Measurements from ENCODE around the gene CDC14A. TPM values are rescaled to one million over a fixed set of nuclear protein-coding genes. Genes with fewer than 3 reads are reported as not detected.

Gene CDC14A
- total RNA-seq, 1 donor from 2014 or later: 2.3 TPM

DNA sequence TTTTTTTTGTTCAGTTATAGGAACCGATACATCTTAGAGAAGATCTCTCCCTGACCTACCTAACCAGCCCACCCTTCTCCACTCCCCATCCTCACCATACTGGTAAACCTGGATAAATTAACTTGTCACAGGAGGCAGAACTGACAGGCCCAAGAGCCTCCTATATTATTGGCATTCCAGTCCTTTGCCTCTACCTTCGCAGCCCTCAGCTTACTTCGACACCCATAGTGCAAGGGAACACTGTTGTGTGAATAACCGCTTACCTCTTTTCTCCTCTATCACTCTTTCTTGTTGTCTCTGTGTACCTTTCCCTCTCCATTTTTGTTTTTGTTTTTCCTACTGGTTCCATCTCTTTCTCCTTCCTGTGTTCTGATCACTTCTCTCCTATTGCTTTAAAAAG lies 58.7 kb downstream of the CDC14A start:
- Mint-ChIP-seq H3K36me3 (ENCODE audit: low read depth) (no peaks in the 10 kb centered on the region), H3K9me3 (ENCODE audit: low read depth) (no peaks in the 10 kb centered on the region), H3K4me1 (ENCODE audit: low read depth) (peaks cover 8% of the 10 kb centered on the region), H3K27me3 (ENCODE audit: low read depth) (no peaks in the 10 kb centered on the region), H3K4me3 (ENCODE audit: unreplicated experiment) (no peak overlapping the region), H3K27ac (ENCODE audit: unreplicated experiment) (peak overlapping the region; percentile 13)
- no peak for DNase-seq (ENCODE audit: low spot score)
- TF ChIP-seq, protein P1, sequence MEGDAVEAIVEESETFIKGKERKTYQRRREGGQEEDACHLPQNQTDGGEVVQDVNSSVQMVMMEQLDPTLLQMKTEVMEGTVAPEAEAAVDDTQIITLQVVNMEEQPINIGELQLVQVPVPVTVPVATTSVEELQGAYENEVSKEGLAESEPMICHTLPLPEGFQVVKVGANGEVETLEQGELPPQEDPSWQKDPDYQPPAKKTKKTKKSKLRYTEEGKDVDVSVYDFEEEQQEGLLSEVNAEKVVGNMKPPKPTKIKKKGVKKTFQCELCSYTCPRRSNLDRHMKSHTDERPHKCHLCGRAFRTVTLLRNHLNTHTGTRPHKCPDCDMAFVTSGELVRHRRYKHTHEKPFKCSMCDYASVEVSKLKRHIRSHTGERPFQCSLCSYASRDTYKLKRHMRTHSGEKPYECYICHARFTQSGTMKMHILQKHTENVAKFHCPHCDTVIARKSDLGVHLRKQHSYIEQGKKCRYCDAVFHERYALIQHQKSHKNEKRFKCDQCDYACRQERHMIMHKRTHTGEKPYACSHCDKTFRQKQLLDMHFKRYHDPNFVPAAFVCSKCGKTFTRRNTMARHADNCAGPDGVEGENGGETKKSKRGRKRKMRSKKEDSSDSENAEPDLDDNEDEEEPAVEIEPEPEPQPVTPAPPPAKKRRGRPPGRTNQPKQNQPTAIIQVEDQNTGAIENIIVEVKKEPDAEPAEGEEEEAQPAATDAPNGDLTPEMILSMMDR (IDR thresholded peaks at IDR 0.05): no peak

DNA sequence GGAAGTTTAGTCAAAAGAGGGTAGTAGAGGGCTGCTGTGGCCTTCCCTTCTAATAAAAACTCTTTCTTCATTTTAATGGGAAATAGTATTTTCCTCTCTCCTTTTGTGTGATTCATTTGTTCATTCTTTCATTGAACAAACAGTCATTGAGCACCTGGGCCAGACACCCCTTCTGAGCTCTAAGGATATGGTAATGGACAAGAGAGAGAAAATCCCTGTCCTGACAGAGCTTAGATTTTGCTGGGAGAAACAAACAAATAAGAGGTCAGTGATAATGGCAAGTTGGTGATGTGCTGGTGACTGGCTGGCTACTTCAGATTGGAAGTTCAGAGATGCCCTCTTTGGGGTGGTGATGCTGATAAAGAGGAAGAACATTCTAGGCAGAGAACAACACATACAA lies 59.3 kb downstream of the CDC14A start:
- Mint-ChIP-seq H3K36me3 (ENCODE audit: low read depth) (no peaks in the 10 kb centered on the region), H3K9me3 (ENCODE audit: low read depth) (no peaks in the 10 kb centered on the region), H3K27ac (ENCODE audit: unreplicated experiment) (no peak overlapping the region), H3K4me1 (ENCODE audit: low read depth) (peaks cover 8% of the 10 kb centered on the region), H3K27me3 (ENCODE audit: low read depth) (no peaks in the 10 kb centered on the region), H3K4me3 (ENCODE audit: unreplicated experiment) (no peak overlapping the region)
- TF ChIP-seq, protein P1 (IDR thresholded peaks at IDR 0.05): no peak
- no peak for DNase-seq (ENCODE audit: low spot score)

GRCh38 chr1:100413035-100413434 lies 60.7 kb downstream of the CDC14A start:
- Mint-ChIP-seq H3K36me3 (ENCODE audit: low read depth) (no peaks in the 10 kb centered on the region), H3K9me3 (ENCODE audit: low read depth) (no peaks in the 10 kb centered on the region), H3K4me1 (ENCODE audit: low read depth) (peaks cover 8% of the 10 kb centered on the region), H3K27me3 (ENCODE audit: low read depth) (no peaks in the 10 kb centered on the region), H3K4me3 (ENCODE audit: unreplicated experiment) (no peak overlapping the region), H3K27ac (ENCODE audit: unreplicated experiment) (no peak overlapping the region)
- no peak for DNase-seq (ENCODE audit: low spot score)
- TF ChIP-seq, protein P1 (IDR thresholded peaks at IDR 0.05): no peak

DNA sequence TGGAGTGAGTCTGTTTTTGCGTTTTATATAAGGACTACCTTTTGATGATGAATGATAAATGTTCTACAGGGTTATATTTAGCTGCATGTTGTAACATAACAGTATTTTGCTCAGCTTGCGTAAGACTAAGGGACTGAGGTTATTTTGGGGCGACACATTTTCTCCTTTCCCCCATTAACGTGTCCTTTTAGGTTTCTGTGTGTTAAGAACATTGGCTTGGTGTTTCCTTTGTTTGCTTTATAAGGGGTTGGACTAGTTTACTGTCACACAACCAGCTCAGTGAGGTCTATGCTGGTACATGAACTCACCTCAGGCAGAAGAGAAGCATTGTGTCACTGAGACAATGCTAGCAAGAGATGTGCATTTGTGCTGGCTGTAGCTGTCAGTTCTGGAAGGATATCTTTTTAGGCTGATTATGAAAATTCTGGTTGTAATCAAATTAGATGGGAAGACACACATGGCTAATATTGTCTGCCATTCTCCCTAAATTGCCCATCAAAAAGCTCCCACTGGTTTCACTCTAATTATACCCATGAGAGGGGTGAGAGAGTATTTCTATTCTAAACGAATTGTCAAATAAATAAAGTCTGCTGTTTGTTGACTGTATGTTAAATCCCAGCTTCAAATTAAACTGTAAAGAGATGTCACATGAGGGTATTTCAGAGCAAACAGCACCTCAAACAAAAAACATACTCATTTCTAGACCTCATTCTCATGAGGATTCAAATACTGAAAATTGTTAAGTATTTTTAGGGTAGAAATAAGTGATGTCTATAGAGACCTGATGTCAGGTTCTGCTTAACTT lies 62.6 kb downstream of the CDC14A start:
- H3K27me3 Mint-ChIP-seq (ENCODE audit: low read depth): no peaks in the 10 kb centered on the region
- H3K27ac Mint-ChIP-seq (ENCODE audit: unreplicated experiment): no peak overlapping the region
- H3K4me1 Mint-ChIP-seq (ENCODE audit: low read depth): peaks cover 8% of the 10 kb centered on the region
- DNase-seq (ENCODE audit: low spot score): no peak
- TF ChIP-seq, protein P1 (IDR thresholded peaks at IDR 0.05): no peak
- no peaks in the 10 kb centered on the region for H3K9me3 Mint-ChIP-seq (ENCODE audit: low read depth)
- H3K36me3 Mint-ChIP-seq (ENCODE audit: low read depth): no peaks in the 10 kb centered on the region
- no peak overlapping the region for H3K4me3 Mint-ChIP-seq (ENCODE audit: unreplicated experiment)

GRCh38 chr1:100415498-100415778 lies 63.1 kb downstream of the CDC14A start:
- no peak overlapping the region for H3K27ac Mint-ChIP-seq (ENCODE audit: unreplicated experiment)
- H3K4me3 Mint-ChIP-seq (ENCODE audit: unreplicated experiment): no peak overlapping the region

More at GRCh38 chr1:100415498-100415778, 63.1 kb downstream of the CDC14A start:
- Mint-ChIP-seq H3K9me3 (ENCODE audit: low read depth) (no peaks in the 10 kb centered on the region), H3K27me3 (ENCODE audit: low read depth) (no peaks in the 10 kb centered on the region), H3K4me1 (ENCODE audit: low read depth) (peaks cover 8% of the 10 kb centered on the region), H3K36me3 (ENCODE audit: low read depth) (no peaks in the 10 kb centered on the region)
- no peak for DNase-seq (ENCODE audit: low spot score)
- TF ChIP-seq, protein P1 (IDR thresholded peaks at IDR 0.05): no peak

Measured in chondrocyte (in vitro differentiated cells).